HG03469 (cell line): Measurements from ENCODE around the gene LCOR.

Experiments
- ATAC-seq: cut with Tn5 transposase; IDR thresholded peaks from one replicate; pipeline ENCODE4 v1.9.1; 2021; ENCODE audit warnings: mild to moderate bottlenecking, moderate library complexity, moderate number of reproducible peaks; ENCODE audit not compliant: unreplicated experiment

The LCOR gene

DNA sequence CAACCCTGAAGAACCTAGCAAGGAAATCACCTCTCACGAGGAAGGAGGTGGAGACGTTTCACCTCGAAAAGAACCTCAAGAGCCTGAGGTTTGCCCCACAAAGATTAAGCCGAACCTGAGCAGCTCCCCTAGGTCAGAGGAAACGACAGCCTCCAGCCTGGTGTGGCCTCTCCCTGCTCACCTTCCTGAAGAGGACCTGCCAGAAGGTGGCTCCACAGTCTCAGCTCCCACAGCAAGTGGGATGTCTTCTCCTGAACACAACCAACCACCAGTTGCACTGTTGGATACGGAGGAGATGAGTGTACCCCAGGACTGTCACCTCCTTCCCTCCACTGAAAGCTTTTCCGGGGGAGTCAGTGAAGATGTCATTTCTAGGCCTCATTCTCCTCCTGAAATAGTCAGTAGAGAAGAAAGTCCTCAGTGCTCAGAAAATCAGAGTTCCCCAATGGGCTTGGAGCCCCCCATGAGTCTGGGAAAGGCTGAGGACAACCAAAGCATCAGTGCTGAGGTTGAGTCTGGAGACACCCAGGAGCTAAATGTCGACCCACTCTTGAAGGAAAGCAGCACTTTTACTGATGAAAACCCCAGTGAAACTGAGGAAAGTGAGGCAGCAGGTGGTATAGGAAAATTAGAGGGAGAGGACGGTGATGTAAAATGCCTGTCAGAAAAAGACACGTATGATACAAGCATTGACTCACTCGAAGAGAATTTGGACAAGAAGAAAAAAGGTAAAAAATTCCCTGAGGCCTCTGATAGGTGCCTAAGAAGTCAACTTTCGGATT is 150.2 kb downstream of the LCOR start:
- ATAC-seq: no peak

- ATAC-seq: no peak
These were observed 152.5 kb downstream of the LCOR start for GRCh38 chr10:96984541-96985131.

DNA sequence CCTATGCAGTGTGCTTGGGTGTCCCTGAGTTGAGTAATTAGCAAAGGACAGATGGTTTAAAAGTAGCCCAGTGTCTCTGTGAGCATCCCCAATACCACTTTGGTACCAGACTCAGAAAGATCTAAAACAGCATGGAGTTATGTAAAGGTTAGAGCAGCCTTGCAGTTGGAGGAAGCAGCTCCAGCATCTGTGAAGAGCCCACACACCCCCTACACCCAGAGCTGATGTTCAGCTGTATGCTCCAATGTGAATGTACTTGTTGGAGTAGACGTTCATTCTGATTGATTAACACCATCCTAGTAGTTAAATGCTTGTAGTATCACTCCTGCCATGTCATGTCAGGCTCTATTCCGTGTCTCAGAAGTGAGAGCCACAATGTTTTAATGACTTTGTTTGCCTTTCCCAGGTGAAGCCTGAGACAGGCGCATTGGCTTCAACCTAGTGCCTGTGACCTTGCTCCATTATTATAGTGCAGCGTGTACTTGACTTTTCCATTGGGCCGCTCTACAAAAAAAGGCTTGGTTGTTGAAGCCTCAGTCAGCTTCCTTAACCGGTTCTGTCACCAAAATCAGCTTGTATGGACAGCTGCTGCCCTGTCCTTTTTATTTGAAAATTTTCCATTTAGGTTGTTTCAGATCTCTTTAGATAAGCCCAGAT is 154.2 kb downstream of the LCOR start:
- ATAC-seq: no peak

GRCh38 chr10:96987141-96987841 is 155.2 kb downstream of the LCOR start:
- ATAC-seq: no peak

- ATAC-seq: no peak
These were observed 155.7 kb downstream of the LCOR start for GRCh38 chr10:96987842-96988175.

DNA sequence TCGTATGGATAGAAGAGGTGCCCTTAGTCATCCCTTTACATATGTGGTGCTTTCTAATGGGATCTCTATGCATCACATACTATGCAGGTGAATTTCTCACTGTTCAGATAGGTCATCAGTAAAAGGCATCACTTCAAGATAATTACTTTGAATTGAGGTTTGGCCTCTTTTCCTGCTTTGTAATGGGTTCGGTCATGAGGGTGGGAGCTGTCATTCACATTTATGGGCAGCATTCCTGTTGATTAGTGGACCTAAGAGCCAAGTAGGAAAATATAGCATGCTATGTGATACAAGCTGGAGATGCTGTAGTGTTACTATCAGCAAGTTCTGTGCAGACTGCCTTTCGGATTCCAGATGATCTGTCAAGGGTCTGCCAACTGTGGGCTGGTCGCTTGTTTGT is 156.3 kb downstream of the LCOR start:
- ATAC-seq: no peak

DNA sequence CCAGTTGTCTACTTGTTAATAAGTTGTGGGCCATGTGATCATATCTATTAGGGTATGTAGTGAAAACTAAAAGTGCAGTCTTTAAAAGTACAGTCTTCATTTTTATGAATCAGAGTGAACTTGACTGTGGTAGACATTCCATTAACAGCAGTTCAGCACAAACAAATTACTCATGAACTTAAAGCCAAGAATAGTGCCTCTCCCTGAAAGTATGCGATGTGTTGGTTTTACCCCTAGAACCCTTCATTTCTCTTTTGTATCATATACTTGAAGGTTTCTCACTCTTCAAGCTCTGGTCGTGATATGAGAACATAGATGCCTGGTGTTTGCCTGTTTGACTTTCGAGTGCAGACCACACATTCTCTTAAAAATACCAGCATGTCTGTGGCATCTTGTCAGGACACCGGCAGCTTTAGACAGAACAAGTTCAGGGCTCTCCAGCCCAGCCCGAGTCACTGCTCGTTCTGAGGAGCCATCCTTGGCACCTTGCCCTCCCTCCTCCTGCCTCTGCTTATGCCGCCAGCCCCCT is 159.3 kb downstream of the LCOR start:
- no peak for ATAC-seq

DNA sequence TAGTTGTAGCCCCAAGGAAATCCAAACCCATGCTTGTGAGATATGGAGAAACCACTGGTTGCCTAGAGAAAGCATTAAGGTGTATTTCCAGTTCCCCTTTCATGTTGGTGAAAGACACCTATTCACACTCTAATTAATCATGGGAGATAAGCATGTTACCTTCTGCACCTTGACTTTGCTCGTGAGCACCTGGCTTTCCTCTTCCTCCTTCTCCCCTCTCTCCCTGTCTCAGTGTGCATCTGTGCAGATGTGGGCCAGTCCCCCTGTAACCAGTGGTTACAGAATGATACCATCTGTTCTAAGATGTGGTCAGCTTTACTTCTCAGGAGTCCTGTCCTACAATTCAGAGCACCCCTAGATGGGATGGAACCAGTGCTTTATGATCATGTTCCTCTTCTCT is 160.6 kb downstream of the LCOR start:
- ATAC-seq: no peak

GRCh38 chr10:96995851-96996250 is 163.8 kb downstream of the LCOR start:
- ATAC-seq: no peak

GRCh38 chr10:96996275-96996965 is 164.3 kb downstream of the LCOR start:
- no peak for ATAC-seq

- no peak for ATAC-seq
These were observed 166.3 kb downstream of the LCOR start for GRCh38 chr10:96998329-96998888.

DNA sequence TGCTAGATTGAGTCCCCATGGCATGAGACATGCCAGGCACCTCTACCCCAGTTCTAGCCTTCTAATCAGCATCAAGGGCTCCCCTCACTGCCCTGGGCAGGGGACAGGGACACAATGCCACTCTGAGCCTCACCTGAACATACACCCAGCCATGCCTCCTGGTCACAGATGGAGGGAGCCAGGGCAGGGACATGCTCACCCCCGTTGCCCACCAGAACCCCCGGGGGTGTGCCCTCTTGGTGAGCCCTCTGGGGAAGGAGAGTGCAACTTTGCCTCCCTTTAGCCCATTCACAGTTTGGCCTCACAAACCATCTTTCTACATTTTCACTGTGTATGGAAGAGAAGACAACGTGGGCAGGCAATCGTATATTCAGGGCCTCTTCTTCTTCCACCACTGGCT is 167.2 kb downstream of the LCOR start:
- ATAC-seq: no peak

- no peak for ATAC-seq
These were observed 167.9 kb downstream of the LCOR start for GRCh38 chr10:96999987-97000386.

- no peak for ATAC-seq
These were observed 168.5 kb downstream of the LCOR start for GRCh38 chr10:97000487-97001182.

DNA sequence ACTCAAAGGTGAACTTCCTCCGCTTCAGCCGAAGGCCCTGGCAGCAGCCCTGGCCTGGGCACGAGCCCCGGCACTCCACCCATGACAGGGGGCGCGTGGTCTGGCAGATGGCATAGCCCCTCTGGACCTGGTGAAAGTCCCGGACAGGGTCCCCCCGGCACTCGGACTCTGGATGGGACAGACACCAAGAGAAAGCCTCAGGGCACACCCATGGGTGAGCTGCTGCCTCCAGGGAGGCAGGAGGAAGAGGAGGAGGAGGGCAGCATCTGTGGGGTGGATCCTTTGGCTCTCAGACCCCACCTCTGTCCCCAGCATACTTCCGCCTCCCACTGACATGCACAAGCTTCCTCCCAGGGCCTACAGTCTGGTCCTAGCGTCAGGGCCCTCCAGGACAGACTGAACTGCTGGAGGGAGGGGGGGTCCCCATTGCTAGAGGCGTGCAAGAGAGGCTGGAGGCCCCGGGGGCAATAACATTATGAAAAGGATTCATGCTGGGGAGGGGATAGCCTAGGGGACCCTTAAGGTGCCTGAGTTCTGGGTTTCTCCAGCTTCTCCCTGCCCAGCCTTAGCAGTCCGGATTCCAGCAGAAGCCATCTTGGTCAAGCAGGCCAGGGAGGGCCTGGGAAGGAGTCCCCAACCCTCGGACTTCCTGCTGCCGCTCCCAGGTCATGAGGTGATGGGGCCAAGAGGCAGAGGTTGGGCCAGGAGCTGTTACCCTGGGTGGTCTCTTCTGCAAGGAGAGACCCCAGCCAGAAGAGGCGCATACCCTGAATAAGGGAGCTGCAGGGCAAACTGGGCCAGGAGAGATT is 169.3 kb downstream of the LCOR start:
- ATAC-seq: no peak

DNA sequence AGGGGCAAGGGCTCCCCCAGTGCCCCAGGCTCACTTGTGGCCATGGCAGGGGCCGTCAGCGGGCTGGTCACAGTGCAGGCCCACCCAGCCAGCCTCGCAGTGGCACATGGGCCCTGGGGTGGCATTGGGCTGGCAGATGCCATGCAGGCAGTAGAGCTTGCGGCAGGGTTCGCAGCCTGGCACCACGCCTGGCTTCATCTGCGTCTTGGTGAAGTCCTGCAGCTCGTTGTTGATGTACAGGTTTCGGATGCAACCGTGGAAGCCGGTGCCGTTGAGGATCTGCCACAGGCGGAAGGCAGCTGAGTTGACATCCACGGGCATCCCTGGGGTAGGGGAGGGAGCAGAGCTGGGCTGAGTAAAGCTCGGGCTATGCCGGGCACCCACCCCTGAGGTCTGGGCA is 170.6 kb downstream of the LCOR start:
- ATAC-seq: no peak

DNA sequence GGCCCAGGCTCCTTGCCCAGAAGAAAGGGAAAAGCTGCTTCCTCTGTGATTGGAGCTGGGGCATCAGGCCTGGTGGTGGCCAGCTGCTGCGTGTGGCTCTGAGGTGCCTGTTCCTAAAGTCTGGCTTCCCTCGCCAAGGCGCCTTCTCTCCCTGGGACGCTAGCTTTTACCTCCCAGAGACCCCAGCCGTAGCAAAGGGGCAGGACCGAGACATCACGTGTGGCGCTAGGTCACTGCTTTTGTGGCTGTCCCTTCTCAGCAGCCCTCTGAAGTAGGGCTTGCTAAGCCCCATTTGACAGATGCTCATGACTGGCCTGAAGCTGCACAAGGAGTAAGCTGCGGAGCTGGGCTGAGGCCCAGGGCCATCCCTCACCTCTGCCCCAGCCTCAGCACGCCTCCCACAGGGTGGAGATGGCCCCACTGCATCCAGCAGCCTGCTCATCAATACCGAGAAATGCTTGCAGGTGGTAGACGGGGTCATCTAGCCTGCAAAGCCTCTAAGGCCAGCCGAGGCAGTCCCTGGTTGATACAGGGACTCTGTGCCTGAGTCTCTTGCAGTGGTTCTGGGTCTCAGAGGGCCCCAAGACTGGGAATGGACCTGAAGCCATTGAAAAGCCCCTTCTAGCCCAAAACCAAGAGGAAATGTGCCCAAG is 171.2 kb downstream of the LCOR start:
- no peak for ATAC-seq

GRCh38 chr10:97003804-97004201 is 171.7 kb downstream of the LCOR start:
- no peak for ATAC-seq

DNA sequence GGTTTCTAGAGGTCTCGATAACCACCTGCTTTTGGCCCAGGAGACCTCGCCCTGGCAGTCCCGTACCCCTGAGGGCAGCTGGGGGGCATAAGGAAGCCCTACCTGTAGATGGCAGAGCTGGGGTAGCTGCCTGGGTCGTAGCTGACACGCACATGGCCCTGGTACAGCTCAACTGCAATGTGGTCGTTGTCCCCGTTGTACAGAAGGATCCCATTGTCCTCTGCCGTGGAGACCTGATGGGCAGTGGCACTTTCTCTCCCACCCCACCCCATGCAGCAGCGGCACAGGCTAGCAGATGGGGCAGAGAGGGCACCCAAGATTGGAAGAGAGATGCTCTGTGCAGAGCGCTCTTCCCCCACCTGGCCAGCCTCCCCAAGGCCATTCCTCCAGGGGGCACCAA is 172.5 kb downstream of the LCOR start:
- no peak for ATAC-seq
